ENCODE data around the gene RAB26.

- TF ChIP-seq ISL1 (CRISPR knock-in tag; IDR thresholded peaks at IDR 0.05) (no peak), TOX (CRISPR knock-in tag; IDR thresholded peaks at IDR 0.05; ENCODE audit: borderline replicate concordance) (no peak), PATZ1 (CRISPR knock-in tag; IDR thresholded peaks at IDR 0.05; ENCODE audit: borderline replicate concordance) (no peak), POU6F1 (CRISPR knock-in tag; IDR thresholded peaks at IDR 0.05; ENCODE audit: borderline replicate concordance, low read depth) (no peak), TCF4 (CRISPR knock-in tag; IDR thresholded peaks at IDR 0.05; ENCODE audit: borderline replicate concordance) (no peak), CREB5 (CRISPR knock-in tag; IDR thresholded peaks at IDR 0.05; ENCODE audit: low read depth) (no peak), SNAI2 (CRISPR knock-in tag; IDR thresholded peaks at IDR 0.05) (no peak), ARNTL (CRISPR knock-in tag; IDR thresholded peaks at IDR 0.05; ENCODE audit: borderline replicate concordance, low read depth) (no peak), ZFP3 (CRISPR knock-in tag; IDR thresholded peaks at IDR 0.05) (no peak)
Measured at GRCh38 chr16:2156849-2157224, 8.4 kb downstream of the RAB26 start.

All from SK-N-SH treated with all-trans-retinoic acid at 6 μM for 48 hours (cell line).